ENCODE results near the gene HIPK2.

The HIPK2 gene

GRCh38 chr7:139762886-139763285 lies 14.9 kb downstream of the HIPK2 start:
- TF ChIP-seq, protein P1, sequence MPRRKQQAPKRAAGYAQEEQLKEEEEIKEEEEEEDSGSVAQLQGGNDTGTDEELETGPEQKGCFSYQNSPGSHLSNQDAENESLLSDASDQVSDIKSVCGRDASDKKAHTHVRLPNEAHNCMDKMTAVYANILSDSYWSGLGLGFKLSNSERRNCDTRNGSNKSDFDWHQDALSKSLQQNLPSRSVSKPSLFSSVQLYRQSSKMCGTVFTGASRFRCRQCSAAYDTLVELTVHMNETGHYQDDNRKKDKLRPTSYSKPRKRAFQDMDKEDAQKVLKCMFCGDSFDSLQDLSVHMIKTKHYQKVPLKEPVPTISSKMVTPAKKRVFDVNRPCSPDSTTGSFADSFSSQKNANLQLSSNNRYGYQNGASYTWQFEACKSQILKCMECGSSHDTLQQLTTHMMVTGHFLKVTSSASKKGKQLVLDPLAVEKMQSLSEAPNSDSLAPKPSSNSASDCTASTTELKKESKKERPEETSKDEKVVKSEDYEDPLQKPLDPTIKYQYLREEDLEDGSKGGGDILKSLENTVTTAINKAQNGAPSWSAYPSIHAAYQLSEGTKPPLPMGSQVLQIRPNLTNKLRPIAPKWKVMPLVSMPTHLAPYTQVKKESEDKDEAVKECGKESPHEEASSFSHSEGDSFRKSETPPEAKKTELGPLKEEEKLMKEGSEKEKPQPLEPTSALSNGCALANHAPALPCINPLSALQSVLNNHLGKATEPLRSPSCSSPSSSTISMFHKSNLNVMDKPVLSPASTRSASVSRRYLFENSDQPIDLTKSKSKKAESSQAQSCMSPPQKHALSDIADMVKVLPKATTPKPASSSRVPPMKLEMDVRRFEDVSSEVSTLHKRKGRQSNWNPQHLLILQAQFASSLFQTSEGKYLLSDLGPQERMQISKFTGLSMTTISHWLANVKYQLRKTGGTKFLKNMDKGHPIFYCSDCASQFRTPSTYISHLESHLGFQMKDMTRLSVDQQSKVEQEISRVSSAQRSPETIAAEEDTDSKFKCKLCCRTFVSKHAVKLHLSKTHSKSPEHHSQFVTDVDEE (CRISPR knock-in tag; IDR thresholded peaks at IDR 0.05), result no peak
- no peak for TF ChIP-seq PPARA (CRISPR knock-in tag; IDR thresholded peaks at IDR 0.05; ENCODE audit: borderline replicate concordance)
- no peak for TF ChIP-seq CSDC2 (CRISPR knock-in tag; IDR thresholded peaks at IDR 0.05)
- no peak for TF ChIP-seq CSRNP3 (CRISPR knock-in tag; IDR thresholded peaks at IDR 0.05)
- TF ChIP-seq ZFP3 (CRISPR knock-in tag; IDR thresholded peaks at IDR 0.05), result no peak
- TF ChIP-seq, protein P2, sequence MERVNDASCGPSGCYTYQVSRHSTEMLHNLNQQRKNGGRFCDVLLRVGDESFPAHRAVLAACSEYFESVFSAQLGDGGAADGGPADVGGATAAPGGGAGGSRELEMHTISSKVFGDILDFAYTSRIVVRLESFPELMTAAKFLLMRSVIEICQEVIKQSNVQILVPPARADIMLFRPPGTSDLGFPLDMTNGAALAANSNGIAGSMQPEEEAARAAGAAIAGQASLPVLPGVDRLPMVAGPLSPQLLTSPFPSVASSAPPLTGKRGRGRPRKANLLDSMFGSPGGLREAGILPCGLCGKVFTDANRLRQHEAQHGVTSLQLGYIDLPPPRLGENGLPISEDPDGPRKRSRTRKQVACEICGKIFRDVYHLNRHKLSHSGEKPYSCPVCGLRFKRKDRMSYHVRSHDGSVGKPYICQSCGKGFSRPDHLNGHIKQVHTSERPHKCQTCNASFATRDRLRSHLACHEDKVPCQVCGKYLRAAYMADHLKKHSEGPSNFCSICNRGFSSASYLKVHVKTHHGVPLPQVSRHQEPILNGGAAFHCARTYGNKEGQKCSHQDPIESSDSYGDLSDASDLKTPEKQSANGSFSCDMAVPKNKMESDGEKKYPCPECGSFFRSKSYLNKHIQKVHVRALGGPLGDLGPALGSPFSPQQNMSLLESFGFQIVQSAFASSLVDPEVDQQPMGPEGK (CRISPR knock-in tag; IDR thresholded peaks at IDR 0.05; ENCODE audit: borderline replicate concordance), result no peak
- TF ChIP-seq SNAI2 (CRISPR knock-in tag; IDR thresholded peaks at IDR 0.05), result no peak
- no peak for TF ChIP-seq ZFP30 (CRISPR knock-in tag; IDR thresholded peaks at IDR 0.05)
- TF ChIP-seq RARB (CRISPR knock-in tag; IDR thresholded peaks at IDR 0.05), result no peak
- ATAC-seq, result peak; percentile 56

DNA sequence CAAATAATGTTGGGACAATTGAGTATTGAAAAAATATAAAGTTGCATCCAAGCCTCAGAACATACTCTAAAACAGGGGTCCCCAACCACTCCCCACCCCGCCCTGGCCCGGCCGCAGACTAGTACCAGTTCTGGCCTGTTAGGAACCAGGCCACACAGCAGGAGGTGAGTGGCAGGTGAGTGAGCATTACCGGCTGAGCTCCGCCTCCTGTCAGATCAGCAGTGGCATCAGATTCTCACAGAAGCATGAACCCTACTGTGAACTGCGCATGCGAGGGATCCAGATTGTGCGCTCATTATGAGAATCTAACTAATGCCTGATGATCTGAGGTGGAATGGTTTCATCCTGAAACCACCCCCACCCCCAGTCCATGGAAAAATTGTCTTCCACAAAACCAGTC lies 19.4 kb downstream of the HIPK2 start:
- no peak for TF ChIP-seq ARNTL (CRISPR knock-in tag; IDR thresholded peaks at IDR 0.05; ENCODE audit: borderline replicate concordance, low read depth)
- no peak for ATAC-seq

DNA sequence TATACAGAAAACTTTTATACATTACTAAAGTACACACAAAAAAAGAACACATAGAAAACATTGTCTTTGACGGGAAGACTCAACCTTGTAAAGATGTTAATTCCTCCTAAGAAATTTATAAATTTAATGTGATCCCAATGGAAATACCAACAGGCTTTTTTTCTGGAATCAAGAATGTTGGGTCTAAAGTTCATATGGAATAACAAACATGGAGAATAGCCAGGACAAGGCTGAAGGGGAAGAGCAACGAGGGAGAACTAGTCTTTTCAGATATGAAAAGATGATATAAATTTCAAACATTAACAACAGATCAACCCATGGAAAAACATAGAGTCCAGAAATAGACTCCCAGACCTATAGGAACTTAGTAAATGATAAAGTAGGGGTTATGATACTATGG lies 19.8 kb downstream of the HIPK2 start:
- no peak for ATAC-seq
- TF ChIP-seq ZNF70 (CRISPR knock-in tag; IDR thresholded peaks at IDR 0.05) (no peak), TOX (CRISPR knock-in tag; IDR thresholded peaks at IDR 0.05; ENCODE audit: borderline replicate concordance) (no peak), RARB (CRISPR knock-in tag; IDR thresholded peaks at IDR 0.05) (no peak), SNAI2 (CRISPR knock-in tag; IDR thresholded peaks at IDR 0.05) (no peak)
- TF ChIP-seq, protein P3, sequence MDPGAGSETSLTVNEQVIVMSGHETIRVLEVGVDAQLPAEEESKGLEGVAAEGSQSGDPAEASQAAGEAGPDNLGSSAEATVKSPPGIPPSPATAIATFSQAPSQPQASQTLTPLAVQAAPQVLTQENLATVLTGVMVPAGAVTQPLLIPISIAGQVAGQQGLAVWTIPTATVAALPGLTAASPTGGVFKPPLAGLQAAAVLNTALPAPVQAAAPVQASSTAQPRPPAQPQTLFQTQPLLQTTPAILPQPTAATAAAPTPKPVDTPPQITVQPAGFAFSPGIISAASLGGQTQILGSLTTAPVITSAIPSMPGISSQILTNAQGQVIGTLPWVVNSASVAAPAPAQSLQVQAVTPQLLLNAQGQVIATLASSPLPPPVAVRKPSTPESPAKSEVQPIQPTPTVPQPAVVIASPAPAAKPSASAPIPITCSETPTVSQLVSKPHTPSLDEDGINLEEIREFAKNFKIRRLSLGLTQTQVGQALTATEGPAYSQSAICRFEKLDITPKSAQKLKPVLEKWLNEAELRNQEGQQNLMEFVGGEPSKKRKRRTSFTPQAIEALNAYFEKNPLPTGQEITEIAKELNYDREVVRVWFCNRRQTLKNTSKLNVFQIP (CRISPR knock-in tag; IDR thresholded peaks at IDR 0.05; ENCODE audit: borderline replicate concordance, low read depth), result no peak

GRCh38 chr7:139753693-139754111 lies 24.1 kb downstream of the HIPK2 start:
- ATAC-seq, result peak; percentile 40; the same call in 2 of the 3 replicates
- TF ChIP-seq, protein P1 (CRISPR knock-in tag; IDR thresholded peaks at IDR 0.05), result no peak
- TF ChIP-seq OSR1 (CRISPR knock-in tag; IDR thresholded peaks at IDR 0.05), result no peak
- TF ChIP-seq TOX (CRISPR knock-in tag; IDR thresholded peaks at IDR 0.05; ENCODE audit: borderline replicate concordance), result no peak
- no peak for TF ChIP-seq TCF4 (CRISPR knock-in tag; IDR thresholded peaks at IDR 0.05; ENCODE audit: borderline replicate concordance)
- no peak for TF ChIP-seq RARB (CRISPR knock-in tag; IDR thresholded peaks at IDR 0.05)
- TF ChIP-seq SNAI2 (CRISPR knock-in tag; IDR thresholded peaks at IDR 0.05), result no peak
- no peak for TF ChIP-seq ZFP3 (CRISPR knock-in tag; IDR thresholded peaks at IDR 0.05)
- TF ChIP-seq, protein P3 (CRISPR knock-in tag; IDR thresholded peaks at IDR 0.05; ENCODE audit: borderline replicate concordance, low read depth), result no peak
